DMS 273 (cell line): ENCODE results near the gene LMTK2.

ENCODE experiments used
- DNase-seq: peaks from one replicate; lab custom pipeline; 2025; ENCODE audit not compliant: unreplicated experiment; lab: John Stamatoyannopoulos, UW

LMTK2 gene

DNA sequence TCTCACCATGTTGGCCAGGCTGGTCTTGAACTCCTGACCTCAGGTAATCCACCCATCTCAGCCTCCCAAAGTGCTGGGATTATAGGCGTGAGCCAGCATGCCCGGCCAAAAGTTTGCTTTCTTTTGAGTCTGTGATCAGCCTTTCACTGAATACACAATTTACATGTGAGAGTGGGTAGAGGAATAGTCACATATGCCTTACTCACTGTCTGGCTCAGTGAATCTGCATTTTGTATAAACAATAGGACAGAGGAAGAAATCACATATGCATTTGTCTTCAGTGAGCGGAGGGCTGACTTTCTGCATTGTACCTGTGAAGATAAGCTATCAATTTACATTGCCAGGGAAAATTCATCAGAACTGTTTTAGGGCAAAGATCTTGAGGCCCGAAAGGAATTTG is 147.9 kb downstream of the LMTK2 start:
- no peak for DNase-seq

GRCh38 chr7:98254951-98255610 is 148.4 kb downstream of the LMTK2 start:
- peak; percentile 71 for DNase-seq

DNA sequence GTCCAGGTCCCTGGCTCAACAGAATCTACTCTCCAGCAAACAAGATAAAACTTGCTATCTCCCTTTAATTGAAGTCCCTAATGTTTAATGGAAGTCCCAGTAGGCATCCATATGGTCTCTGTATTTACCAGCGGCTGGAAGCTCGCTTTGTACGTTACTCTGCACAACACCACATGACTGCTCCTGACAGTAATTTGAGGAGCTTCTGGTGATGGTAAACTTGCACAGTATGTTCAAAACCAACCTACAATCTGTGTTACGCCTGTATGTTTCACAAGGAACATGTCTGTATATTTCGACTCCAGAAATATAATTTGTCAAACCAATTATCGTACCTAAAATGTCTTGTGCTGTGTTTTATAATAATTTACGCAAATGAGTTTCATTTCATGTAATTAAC is 149.8 kb downstream of the LMTK2 start:
- DNase-seq: peak; percentile 97

- DNase-seq: no peak
These were observed 151.0 kb downstream of the LMTK2 start for GRCh38 chr7:98257701-98258100.
